HCT116 (cell line): ENCODE data around the gene DOCK3. TPM values are rescaled to one million over a fixed set of nuclear protein-coding genes. Genes with fewer than 3 reads are reported as not detected.

ENCODE experiments used
- ATAC-seq: fragments of 200-7000 bp; cut with Tn5 transposase; 2 replicates; pipeline ENCODE4 v1.9.1; 2020; ENCODE audit warnings: mild to moderate bottlenecking, moderate library complexity
- BruUV-seq: library from RNA; stranded (reverse); fragments of 400-500 nt; replicated peaks from 2 replicates; lab custom pipeline; 2021; lab: Mats Ljungman, UMichigan
- CTCF ChIA-PET: fragments of 300-600 bp; sonication (Branson Sonifier 250); formaldehyde crosslinking; loops from one replicate; lab custom pipeline; 2021; ENCODE audit warnings: antibody characterized with exemption; lab: Charles Lee
- POLR2A ChIA-PET: fragments of 300-600, 350-600 bp; sonication (Branson Sonifier 250); formaldehyde crosslinking; loops from one replicate; lab custom pipeline; 2021; ENCODE audit warnings: antibody characterized with exemption; lab: Charles Lee
- RAD21 ChIA-PET, 2 experiments: fragments of 300-600 bp; sonication (Branson Sonifier 250); formaldehyde crosslinking; loops; one replicate each; lab custom pipeline; 2023; ENCODE audit warnings: low total read pairs in 2 of 2; ENCODE audit not compliant: uncharacterized antibody in 2 of 2, unreplicated experiment in 2 of 2, low non-redundant PET in 1 of 2; lab: Charles Lee
- DNase-seq: peaks from one replicate; pipeline ENCODE4 v3.0.0-alpha.2; 2010; ENCODE audit warnings: low read depth, low spot score
- H2AFZ ChIP-seq: fragments of 200-600 bp; shearing (Covaris generic), sonication (generic); 2 replicates; pipeline ENCODE4 v1.6.1; 2017; ENCODE audit warnings: low read depth, mixed run types, mixed read lengths, antibody characterized with exemption, low read length; ENCODE audit not compliant: poor library complexity, severe bottlenecking
- H3K27ac ChIP-seq: 2 replicates; pipeline ENCODE4 v1.5.1; 2012; ENCODE audit warnings: low read depth, low read length
- H3K27me3 ChIP-seq: fragments of 200-600 bp; sonication (generic); 2 replicates; pipeline ENCODE4 v1.6.1; 2016; ENCODE audit warnings: mixed run types, low read length, mixed read lengths; ENCODE audit not compliant: insufficient read depth
- H3K36me3 ChIP-seq, 2 experiments: fragments of 200-500 bp in 1 of 2; fragments of 200-600 bp in 1 of 2; sonication (Bioruptor generic) in 1 of 2; sonication (generic) in 1 of 2; 2 replicates each; pipeline versions ENCODE4 v1.5.1 to v1.6.1; 2014 to 2016; ENCODE audit warnings: low read length in 2 of 2, inconsistent platforms in 1 of 2, mixed read lengths in 1 of 2, mixed run types in 1 of 2; ENCODE audit not compliant: insufficient read depth in 2 of 2, control insufficient read depth in 1 of 2
- H3K4me1 ChIP-seq, 2 experiments: fragments of 200-600 bp in 1 of 2; sonication (generic) in 1 of 2; 2 replicates each; pipeline versions ENCODE4 v1.5.1 to v1.6.1; 2012 to 2017; ENCODE audit warnings: low read length in 2 of 2, inconsistent platforms in 1 of 2, mild to moderate bottlenecking in 1 of 2, mixed read lengths in 1 of 2, mixed run types in 1 of 2, moderate library complexity in 1 of 2; ENCODE audit not compliant: insufficient read depth in 2 of 2, control insufficient read depth in 1 of 2
- H3K4me2 ChIP-seq: fragments of 200-600 bp; sonication (generic); 2 replicates; pipeline ENCODE4 v1.6.1; 2017; ENCODE audit warnings: mixed run types, low read length, mixed read lengths
- H3K4me3 ChIP-seq, 2 experiments: fragments of 200-600 bp in 1 of 2; sonication (generic) in 1 of 2; replicated peaks in 1 of 2; 2 replicates each; pipeline ENCODE4 v1.5.1; 2011 to 2016; ENCODE audit warnings: low read length in 2 of 2, control low read depth in 1 of 2, low read depth in 1 of 2, mild to moderate bottlenecking in 1 of 2, mixed read lengths in 1 of 2, mixed run types in 1 of 2
- H3K79me2 ChIP-seq: fragments of 200-600 bp; sonication (generic); 2 replicates; pipeline ENCODE4 v1.6.1; 2017; ENCODE audit warnings: mild to moderate bottlenecking, mixed run types, low read length, moderate library complexity, mixed read lengths; ENCODE audit not compliant: insufficient read depth
- H3K9ac ChIP-seq: fragments of 200-600 bp; sonication (generic); 2 replicates; pipeline ENCODE4 v1.6.1; 2016; ENCODE audit warnings: low read length, mixed read lengths
- H3K9me2 ChIP-seq: fragments of 200-600 bp; sonication (generic), shearing (Covaris generic); 2 replicates; pipeline ENCODE4 v1.6.1; 2017; ENCODE audit warnings: mixed run types, mild to moderate bottlenecking, moderate library complexity; ENCODE audit not compliant: insufficient read depth
- H3K9me3 ChIP-seq, 2 experiments: fragments of 200-500 bp in 1 of 2; fragments of 200-600 bp in 1 of 2; sonication (Bioruptor generic) in 1 of 2; sonication (generic) in 1 of 2; 2 replicates each; pipeline ENCODE4 v1.6.1; 2014 to 2017; ENCODE audit warnings: low read length in 2 of 2, mixed read lengths in 2 of 2, inconsistent platforms in 1 of 2, low read depth in 1 of 2, mild to moderate bottlenecking in 1 of 2, mixed run types in 1 of 2, moderate library complexity in 1 of 2; ENCODE audit not compliant: control insufficient read depth in 1 of 2, insufficient read depth in 1 of 2
- H4K20me1 ChIP-seq: fragments of 200-600 bp; sonication (generic), shearing (Covaris generic); 2 replicates; pipeline ENCODE4 v1.6.1; 2017; ENCODE audit warnings: mixed run types, mild to moderate bottlenecking, moderate library complexity; ENCODE audit not compliant: insufficient read depth
- ATF3 ChIP-seq: IDR thresholded peaks from 2 replicates; pipeline ENCODE4 v1.6.1; 2012
- CBX3 ChIP-seq: IDR thresholded peaks from 2 replicates; pipeline ENCODE4 v1.6.1; 2012; ENCODE audit warnings: low read depth
- CTCF ChIP-seq, 3 experiments: fragments of 200-600 bp in 1 of 3; sonication (generic) in 1 of 3; IDR thresholded peaks in 2 of 3; conservative IDR thresholded peaks in 1 of 3; 2 replicates each; pipeline ENCODE4 v1.5.1; 2012 to 2017; ENCODE audit warnings: low read depth in 2 of 3, low read length in 2 of 3, antibody characterized with exemption in 1 of 3, borderline replicate concordance in 1 of 3, control low read depth in 1 of 3, mild to moderate bottlenecking in 1 of 3, mixed read lengths in 1 of 3, mixed run types in 1 of 3, moderate library complexity in 1 of 3; ENCODE audit not compliant: insufficient read depth in 1 of 3
- ELF1 ChIP-seq: IDR thresholded peaks from 2 replicates; pipeline ENCODE4 v1.6.1; 2012; ENCODE audit warnings: low read depth, borderline replicate concordance
- FOSL1 ChIP-seq: IDR thresholded peaks from 2 replicates; pipeline ENCODE4 v1.6.1; 2012; ENCODE audit warnings: low read depth
- JUND ChIP-seq: IDR thresholded peaks from 2 replicates; pipeline ENCODE4 v1.6.1; 2012
- POLR2A ChIP-seq: IDR thresholded peaks from 2 replicates; pipeline ENCODE4 v1.7.0; 2011; ENCODE audit warnings: borderline replicate concordance; ENCODE audit not compliant: insufficient read depth, insufficient read length; ENCODE audit errors: extremely low read depth
- REST ChIP-seq: IDR thresholded peaks from 2 replicates; pipeline ENCODE4 v1.6.1; 2012; ENCODE audit warnings: low read depth
- SIN3A ChIP-seq: IDR thresholded peaks from 2 replicates; pipeline ENCODE4 v1.6.1; 2012; ENCODE audit warnings: low read depth
- SRF ChIP-seq: IDR thresholded peaks from 2 replicates; pipeline ENCODE4 v1.6.1; 2012; ENCODE audit warnings: low read depth
- TCF7L2 ChIP-seq: IDR thresholded peaks from 2 replicates; pipeline ENCODE4 v1.7.0; 2011; ENCODE audit warnings: borderline replicate concordance, inconsistent platforms; ENCODE audit not compliant: insufficient read depth, insufficient read length; ENCODE audit errors: extremely low read depth
- YY1 ChIP-seq: IDR thresholded peaks from 2 replicates; pipeline ENCODE4 v1.6.1; 2011; ENCODE audit warnings: low read length, low read depth, moderate library complexity, mild to moderate bottlenecking; ENCODE audit not compliant: insufficient replicate concordance; ENCODE audit errors: extremely low read depth
- ZBTB33 ChIP-seq: IDR thresholded peaks from 2 replicates; pipeline ENCODE4 v1.6.1; 2011; ENCODE audit warnings: mild to moderate bottlenecking, low read length, moderate library complexity; ENCODE audit not compliant: insufficient replicate concordance; ENCODE audit errors: extremely low read depth
- ZFX ChIP-seq: fragments of 450-650 bp; IDR thresholded peaks from 2 replicates; pipeline ENCODE4 v1.6.1; 2017
- intact Hi-C: fragments of 100-400 bp; cut with micrococcal nuclease; formaldehyde crosslinking; loops from 2 replicates; pipeline ENCODE4 v1.10.0; 2022
- total RNA-seq: library from RNA; stranded (reverse); gene quantifications from one replicate; pipeline ENCODE4 v1.2.1, GENCODE V29; 2021; ENCODE audit not compliant: unreplicated experiment

The DOCK3 gene
- total RNA-seq, 1 experiment from 2014 or later, result 4.2 TPM

GRCh38 chr3:50825841-50826240 is 151.1 kb downstream of the DOCK3 start:
- BruUV-seq, result no TSS peak
- Histone ChIP-seq H3K9ac (no peak overlapping the region), H3K9me3 (no peaks in the 10 kb centered on the region), H4K20me1 (no peaks in the 10 kb centered on the region), H3K4me1 (no peaks in the 10 kb centered on the region), H3K4me2 (no peak overlapping the region), H3K36me3 (no peaks in the 10 kb centered on the region), H3K9me2 (no peaks in the 10 kb centered on the region), H3K27ac (no peak overlapping the region), H3K27me3 (no peaks in the 10 kb centered on the region), H3K79me2 (no peaks in the 10 kb centered on the region), H3K4me3 (no peak overlapping the region), H2AFZ (no peak overlapping the region)
- ChIA-PET RAD21 (no interaction called here), POLR2A (no interaction called here), CTCF (no interaction called here)
- TF ChIP-seq POLR2A (no peak), TCF7L2 (no peak)
- ATAC-seq (no peak), DNase-seq (no peak)
- intact Hi-C loops, result no loop called here

GRCh38 chr3:50830451-50830850 is 155.7 kb downstream of the DOCK3 start:
- ChIA-PET CTCF (no interaction called here), POLR2A (no interaction called here), RAD21 (no interaction called here)
- no peak overlapping the region for H3K4me2 ChIP-seq
- no peaks in the 10 kb centered on the region for H4K20me1 ChIP-seq
- no peak overlapping the region for H3K27ac ChIP-seq
- ATAC-seq (no peak), DNase-seq (no peak)
- H3K9me3 ChIP-seq, result no peaks in the 10 kb centered on the region
- H3K36me3 ChIP-seq, result no peaks in the 10 kb centered on the region
- H3K4me1 ChIP-seq, result no peaks in the 10 kb centered on the region
- BruUV-seq, result no TSS peak
- H3K9me2 ChIP-seq, result no peaks in the 10 kb centered on the region
- H3K9ac ChIP-seq, result no peak overlapping the region
- H3K4me3 ChIP-seq, result no peak overlapping the region
- intact Hi-C loops, result no loop called here
- no peaks in the 10 kb centered on the region for H3K27me3 ChIP-seq
- no peak overlapping the region for H2AFZ ChIP-seq
- no peaks in the 10 kb centered on the region for H3K79me2 ChIP-seq
- no peak for TF ChIP-seq ZBTB33
- no peak for TF ChIP-seq REST
- TF ChIP-seq SIN3A, result no peak
- no peak for TF ChIP-seq YY1
- TF ChIP-seq ATF3, result no peak
- no peak for TF ChIP-seq SRF
- no peak for TF ChIP-seq CTCF (IDR thresholded peaks at IDR 0.05 in 2 of 3, conservative IDR thresholded peaks at IDR 0.05 in 1 of 3; ENCODE audit: borderline replicate concordance in 1 of 3, insufficient read depth in 1 of 3, low read depth in 2 of 3, low read length in 2 of 3)
- TF ChIP-seq CBX3, result no peak
- no peak for TF ChIP-seq ELF1
- no peak for TF ChIP-seq TCF7L2
- no peak for TF ChIP-seq FOSL1
- no peak for TF ChIP-seq ZFX
- no peak for TF ChIP-seq JUND
